Trophoblast cell (in vitro differentiated cells and primary cell): ENCODE measurements around the gene GPR37L1.

Experiments used
- DNase-seq, 2 donors: peaks; one replicate each; pipeline ENCODE4 v3.0.0-alpha.2; 2016
- H2AFZ ChIP-seq: 2 replicates; pipeline ENCODE4 v1.6.1; 2013; ENCODE audit warnings: low read length, moderate library complexity, mild to moderate bottlenecking; ENCODE audit not compliant: insufficient read depth, poor library complexity
- H2AK5ac ChIP-seq: 2 replicates; pipeline ENCODE4 v1.6.1; 2013; ENCODE audit warnings: mild to moderate bottlenecking, low read length
- H2BK120ac ChIP-seq: 2 replicates; pipeline ENCODE4 v1.6.1; 2013; ENCODE audit warnings: low read length, mild to moderate bottlenecking, moderate library complexity; ENCODE audit not compliant: insufficient read depth, poor library complexity
- H2BK12ac ChIP-seq: 2 replicates; pipeline ENCODE4 v1.6.1; 2013; ENCODE audit warnings: mild to moderate bottlenecking, low read length, moderate library complexity
- H2BK5ac ChIP-seq: 2 replicates; pipeline ENCODE4 v1.6.1; 2013; ENCODE audit warnings: low read length, low read depth, moderate library complexity, mild to moderate bottlenecking; ENCODE audit not compliant: poor library complexity
- H3K14ac ChIP-seq: 2 replicates; pipeline ENCODE4 v1.6.1; 2013; ENCODE audit warnings: mild to moderate bottlenecking, low read length
- H3K18ac ChIP-seq: 2 replicates; pipeline ENCODE4 v1.6.1; 2013; ENCODE audit warnings: mild to moderate bottlenecking, low read length
- H3K23ac ChIP-seq: 2 replicates; pipeline ENCODE4 v1.6.1; 2013; ENCODE audit warnings: low read length
- H3K27ac ChIP-seq: 2 replicates; pipeline ENCODE4 v1.5.1; 2013; ENCODE audit warnings: low read depth, mild to moderate bottlenecking, inconsistent platforms, low read length, moderate library complexity
- H3K27me3 ChIP-seq: 2 replicates; pipeline ENCODE4 v1.6.1; 2013; ENCODE audit warnings: inconsistent platforms, mild to moderate bottlenecking, low read length, moderate library complexity; ENCODE audit not compliant: insufficient read depth
- H3K36me3 ChIP-seq, 2 experiments: 1 replicate in 1 of 2; 2 replicates in 1 of 2; pipeline ENCODE4 v1.6.1; 2013; ENCODE audit warnings: low read length in 2 of 2, mild to moderate bottlenecking in 2 of 2, moderate library complexity in 1 of 2; ENCODE audit not compliant: insufficient read depth in 2 of 2, control insufficient read depth in 1 of 2
- H3K4ac ChIP-seq: 2 replicates; pipeline ENCODE4 v1.6.1; 2013; ENCODE audit warnings: low read depth, mild to moderate bottlenecking, low read length, moderate library complexity
- H3K4me1 ChIP-seq, 2 experiments: 1 replicate in 1 of 2; 2 replicates in 1 of 2; pipeline ENCODE4 v1.6.1; 2013; ENCODE audit warnings: low read length in 2 of 2, mild to moderate bottlenecking in 2 of 2, moderate library complexity in 1 of 2; ENCODE audit not compliant: insufficient read depth in 2 of 2, control insufficient read depth in 1 of 2
- H3K4me2 ChIP-seq: 2 replicates; pipeline ENCODE4 v1.6.1; 2013; ENCODE audit warnings: inconsistent platforms, mild to moderate bottlenecking, low read length, moderate library complexity
- H3K4me3 ChIP-seq: 2 replicates; pipeline ENCODE4 v1.5.1; 2013; ENCODE audit warnings: mild to moderate bottlenecking, low read depth, low read length, inconsistent platforms
- H3K79me1 ChIP-seq: one replicate; pipeline ENCODE4 v1.6.1; 2013; ENCODE audit warnings: low read length
- H3K79me2 ChIP-seq: 2 replicates; pipeline ENCODE4 v1.6.1; 2013; ENCODE audit warnings: low read length, mild to moderate bottlenecking; ENCODE audit not compliant: control insufficient read depth, insufficient read depth, poor library complexity
- H3K9ac ChIP-seq: 2 replicates; pipeline ENCODE4 v1.6.1; 2013; ENCODE audit warnings: mild to moderate bottlenecking, low read length
- H3K9me3 ChIP-seq: 2 replicates; pipeline ENCODE4 v1.6.1; 2013; ENCODE audit warnings: low read depth, mild to moderate bottlenecking, control low read depth, inconsistent platforms, low read length; ENCODE audit not compliant: insufficient read depth
- H4K12ac ChIP-seq: 2 replicates; pipeline ENCODE4 v1.6.1; 2013; ENCODE audit warnings: low read depth, mild to moderate bottlenecking, low read length, moderate library complexity
- H4K8ac ChIP-seq: 2 replicates; pipeline ENCODE4 v1.6.1; 2013; ENCODE audit warnings: low read depth, mild to moderate bottlenecking, low read length, moderate library complexity
- H4K91ac ChIP-seq: one replicate; pipeline ENCODE4 v1.6.1; 2013; ENCODE audit warnings: low read depth, mild to moderate bottlenecking, low read length, moderate library complexity
- WGBS: extraction: QIAGEN DNeasy Blood & Tissue Kit; methylation state at CpG from one replicate; pipeline ENCODE4 v1.1.7; 2013; ENCODE audit warnings: missing lambda C conversion rate; ENCODE audit not compliant: insufficient read length, insufficient coverage; ENCODE audit errors: extremely low coverage; 5-methylcytosine and 5-hydroxymethylcytosine counted together

Gene GPR37L1

DNA sequence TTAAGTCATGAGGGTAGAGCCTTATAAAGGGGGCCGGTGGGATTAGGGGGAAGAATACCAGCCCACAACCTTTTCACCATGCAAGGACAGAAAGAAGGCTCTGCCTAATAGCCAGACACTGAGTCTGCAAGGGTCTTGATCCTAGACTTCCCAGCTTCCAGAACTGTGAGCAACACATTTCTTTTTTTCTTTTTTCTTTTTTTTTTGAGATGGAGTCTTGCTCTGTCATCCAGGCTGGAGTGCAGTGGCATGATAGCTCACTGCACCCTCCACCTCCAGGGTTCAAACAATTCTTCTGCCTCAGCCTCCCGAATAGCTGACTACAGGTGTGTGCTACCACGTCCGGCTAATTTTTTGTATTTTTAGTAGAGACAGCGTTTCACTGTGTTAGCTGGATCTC lies 23.6 kb downstream of the GPR37L1 start:
- peaks cover 16% of the 10 kb centered on the region for H3K79me1 ChIP-seq
- no peak overlapping the region for H4K91ac ChIP-seq
- no peak overlapping the region for H3K4me3 ChIP-seq
- H3K4me1 ChIP-seq = peaks cover 8 to 17% of the 10 kb centered on the region in 2 experiments
- no peak overlapping the region for H2BK12ac ChIP-seq
- no peak overlapping the region for H3K9ac ChIP-seq
- no CpG with 5 or more reads among the region's 5 CpGs for WGBS
- H3K79me2 ChIP-seq = peaks cover 13% of the 10 kb centered on the region
- H4K8ac ChIP-seq = no peak overlapping the region
- H3K18ac ChIP-seq = no peak overlapping the region
- no peaks in the 10 kb centered on the region for H3K36me3 ChIP-seq
- H3K23ac ChIP-seq = no peak overlapping the region
- no peak for DNase-seq
- no peaks in the 10 kb centered on the region for H3K9me3 ChIP-seq
- no peak overlapping the region for H2AK5ac ChIP-seq
- no peak overlapping the region for H2BK120ac ChIP-seq
- no peak overlapping the region for H3K4ac ChIP-seq
- no peak overlapping the region for H3K4me2 ChIP-seq
- no peak overlapping the region for H2BK5ac ChIP-seq
- H3K27ac ChIP-seq = no peak overlapping the region
- no peak overlapping the region for H3K14ac ChIP-seq
- H3K27me3 ChIP-seq = no peaks in the 10 kb centered on the region
- no peak overlapping the region for H2AFZ ChIP-seq
- no peak overlapping the region for H4K12ac ChIP-seq

DNA sequence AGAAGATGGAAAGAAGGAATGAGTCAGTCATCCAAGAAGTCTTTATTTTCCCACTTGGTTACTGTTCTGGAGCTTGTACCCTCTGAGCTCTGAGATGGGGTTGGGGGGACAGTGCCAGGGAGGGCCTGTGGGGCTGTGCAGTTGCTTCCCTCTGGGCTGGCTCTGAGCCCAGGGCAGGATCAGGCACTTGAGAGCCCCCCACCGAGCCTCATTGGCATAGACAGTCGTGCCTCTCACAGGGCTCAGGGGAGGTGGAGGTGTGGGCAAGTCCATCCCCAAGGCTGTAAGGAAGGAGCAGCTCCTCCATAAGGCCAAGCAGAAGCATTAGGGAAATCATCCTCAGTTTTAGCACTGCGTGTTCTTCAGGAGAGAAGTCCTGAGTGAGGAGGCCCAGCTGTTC lies 24.3 kb downstream of the GPR37L1 start:
- Histone ChIP-seq H3K36me3 (no peaks in the 10 kb centered on the region), H4K12ac (no peak overlapping the region), H2BK12ac (no peak overlapping the region), H3K79me1 (peaks cover 16% of the 10 kb centered on the region), H3K18ac (no peak overlapping the region), H2AFZ (no peak overlapping the region), H2AK5ac (no peak overlapping the region), H3K9ac (no peak overlapping the region), H3K4ac (no peak overlapping the region), H3K4me1 (peaks cover 8 to 17% of the 10 kb centered on the region in 2 experiments), H3K27me3 (no peaks in the 10 kb centered on the region), H2BK120ac (no peak overlapping the region), H3K14ac (no peak overlapping the region), H4K91ac (no peak overlapping the region), H3K79me2 (peaks cover 13% of the 10 kb centered on the region), H3K23ac (no peak overlapping the region), H3K9me3 (no peaks in the 10 kb centered on the region), H4K8ac (no peak overlapping the region), H3K4me2 (no peak overlapping the region), H2BK5ac (no peak overlapping the region), H3K27ac (no peak overlapping the region), H3K4me3 (no peak overlapping the region)
- no CpG with 5 or more reads among the region's 3 CpGs for WGBS
- DNase-seq = no peak

GRCh38 chr1:202148391-202148790 lies 25.7 kb downstream of the GPR37L1 start:
- no peak overlapping the region for H3K27ac ChIP-seq
- no peak overlapping the region for H2AFZ ChIP-seq
- peaks cover 4 to 10% of the 10 kb centered on the region in 2 experiments for H3K4me1 ChIP-seq
- H3K9me3 ChIP-seq = no peaks in the 10 kb centered on the region
- no peak overlapping the region for H2BK12ac ChIP-seq
- no peak overlapping the region for H4K8ac ChIP-seq
- H3K18ac ChIP-seq = no peak overlapping the region
- H2BK5ac ChIP-seq = no peak overlapping the region
- WGBS = no CpG with 5 or more reads among the region's 4 CpGs
- peaks cover 13% of the 10 kb centered on the region for H3K79me2 ChIP-seq
- no peak overlapping the region for H3K23ac ChIP-seq
- H3K27me3 ChIP-seq = no peaks in the 10 kb centered on the region
- no peak overlapping the region for H3K4me2 ChIP-seq
- H3K36me3 ChIP-seq = no peaks in the 10 kb centered on the region
- H2AK5ac ChIP-seq = no peak overlapping the region
- H2BK120ac ChIP-seq = no peak overlapping the region
- no peak overlapping the region for H3K4me3 ChIP-seq
- H3K14ac ChIP-seq = no peak overlapping the region
- H4K12ac ChIP-seq = no peak overlapping the region
- H3K4ac ChIP-seq = no peak overlapping the region
- peak overlapping the region; percentile 2 for H3K9ac ChIP-seq
- DNase-seq = no peak
- H3K79me1 ChIP-seq = peaks cover 15% of the 10 kb centered on the region
- H4K91ac ChIP-seq = no peak overlapping the region

DNA sequence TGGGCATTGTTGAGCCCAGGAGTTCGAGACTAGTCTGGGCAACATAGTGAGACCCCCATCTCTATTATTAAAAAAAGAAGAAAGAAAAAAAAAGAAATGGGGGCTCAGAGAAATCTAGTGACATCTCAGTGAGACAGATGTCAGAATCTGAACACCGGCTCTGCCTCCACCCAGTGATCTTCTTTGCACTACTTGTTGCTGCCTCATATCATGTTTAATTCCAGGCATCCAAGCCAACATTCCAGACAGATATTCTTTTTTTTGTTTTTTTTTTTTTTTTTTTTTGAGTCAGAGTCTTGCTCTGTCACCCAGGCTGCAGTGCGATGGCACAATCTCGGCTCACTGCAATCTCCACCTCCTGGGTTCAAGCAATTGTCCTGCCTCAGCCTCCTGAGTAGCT lies 26.8 kb downstream of the GPR37L1 start:
- Histone ChIP-seq H3K79me1 (peaks cover 4% of the 10 kb centered on the region), H2BK120ac (no peak overlapping the region), H3K36me3 (no peaks in the 10 kb centered on the region), H3K27ac (no peak overlapping the region), H2AK5ac (no peak overlapping the region), H3K4me3 (no peak overlapping the region), H2BK12ac (no peak overlapping the region), H4K8ac (no peak overlapping the region), H3K23ac (no peak overlapping the region), H3K27me3 (no peaks in the 10 kb centered on the region), H3K18ac (no peak overlapping the region), H2AFZ (no peak overlapping the region), H3K14ac (no peak overlapping the region), H3K4ac (no peak overlapping the region), H4K91ac (no peak overlapping the region), H4K12ac (no peak overlapping the region), H3K9ac (no peak overlapping the region), H3K4me1 (peaks cover 0 to 5% of the 10 kb centered on the region in 2 experiments), H3K79me2 (peaks cover 4% of the 10 kb centered on the region), H3K4me2 (no peak overlapping the region), H3K9me3 (no peaks in the 10 kb centered on the region), H2BK5ac (no peak overlapping the region)
- no peak for DNase-seq
- no CpG with 5 or more reads among the region's 4 CpGs for WGBS
